ENCODE results near the gene TBL1X.
"Not testable (repeated sequence)": the region's sequence is repeated elsewhere in the genome, so short reads cannot be mapped to it uniquely, and the experiment has no call there.

The TBL1X gene

GRCh38 chrX:9464435-9465371, at the start of gene TBL1X:
Gene TBL1X, plus strand, starts transcription at chrX:9465058. Its CDS starts 188,529 bp downstream, at chrX:9653587.
- no peak for DNase-seq (ENCODE audit: low spot score)

GRCh38 chrX:9416562-9417348, 48.1 kb upstream of the TBL1X start:
- DNase-seq (ENCODE audit: low spot score) = no peak

- no peak for DNase-seq (ENCODE audit: low spot score)
Measured at GRCh38 chrX:9418262-9418661, 46.6 kb upstream of the TBL1X start.

GRCh38 chrX:9420275-9421265, 44.3 kb upstream of the TBL1X start:
- no peak for DNase-seq (ENCODE audit: low spot score)

- no peak for DNase-seq (ENCODE audit: low spot score)
Measured at GRCh38 chrX:9429767-9430166, 35.1 kb upstream of the TBL1X start.

- no peak for DNase-seq (ENCODE audit: low spot score)
Measured at GRCh38 chrX:9430346-9430921, 34.4 kb upstream of the TBL1X start.

- no peak for DNase-seq (ENCODE audit: low spot score)
Measured at GRCh38 chrX:9431281-9431680, 33.6 kb upstream of the TBL1X start.

GRCh38 chrX:9433596-9433995, 31.3 kb upstream of the TBL1X start:
- DNase-seq (ENCODE audit: low spot score) = no peak

GRCh38 chrX:9434051-9434550, 30.8 kb upstream of the TBL1X start:
- no peak for DNase-seq (ENCODE audit: low spot score)

GRCh38 chrX:9435086-9435485, 29.8 kb upstream of the TBL1X start:
- not testable (repeated sequence) for DNase-seq (ENCODE audit: low spot score)

GRCh38 chrX:9436812-9437211, 28.0 kb upstream of the TBL1X start:
- DNase-seq (ENCODE audit: low spot score) = no peak

- DNase-seq (ENCODE audit: low spot score) = no peak
Measured at GRCh38 chrX:9438933-9439494, 25.8 kb upstream of the TBL1X start.

GRCh38 chrX:9440116-9440844, 24.6 kb upstream of the TBL1X start:
- DNase-seq (ENCODE audit: low spot score) = no peak

GRCh38 chrX:9442056-9442455, 22.8 kb upstream of the TBL1X start:
- DNase-seq (ENCODE audit: low spot score) = no peak

GRCh38 chrX:9443327-9443726, 21.5 kb upstream of the TBL1X start:
- DNase-seq (ENCODE audit: low spot score) = no peak

GRCh38 chrX:9447906-9448305, 17.0 kb upstream of the TBL1X start:
- DNase-seq (ENCODE audit: low spot score) = no peak

GRCh38 chrX:9456250-9457074, 8.4 kb upstream of the TBL1X start:
- no peak for DNase-seq (ENCODE audit: low spot score)

- DNase-seq (ENCODE audit: low spot score) = not testable (repeated sequence)
Measured at GRCh38 chrX:9458034-9458433, 6.8 kb upstream of the TBL1X start.

- DNase-seq (ENCODE audit: low spot score) = no peak
Measured at GRCh38 chrX:9458516-9459078, 6.3 kb upstream of the TBL1X start.
